Fibroblast of lung (primary cell): ENCODE results near the gene GPR132. TPM values are rescaled to one million over a fixed set of nuclear protein-coding genes. Genes with fewer than 3 reads are reported as not detected.
A peak's percentile ranks its signal among the peaks of the same experiment; 100 is the strongest.

Source experiments
- DNase-seq, 2 donors: peaks; one replicate each; pipeline versions ENCODE4 v3.0.0 to v3.0.0-alpha.2; 2010; ENCODE audit warnings: low read depth in 2 of 2
- H2AFZ ChIP-seq: 2 replicates; pipeline ENCODE4 v1.5.1; 2012; ENCODE audit warnings: low read length, control low read depth, inconsistent platforms
- H3K27ac ChIP-seq: 2 replicates; pipeline ENCODE4 v1.5.1; 2011; ENCODE audit warnings: low read length, control low read depth; ENCODE audit not compliant: insufficient read depth
- H3K27me3 ChIP-seq: 2 replicates; pipeline ENCODE4 v1.5.1; 2011; ENCODE audit warnings: mild to moderate bottlenecking, low read length; ENCODE audit not compliant: control insufficient read depth, insufficient read depth
- H3K36me3 ChIP-seq: 2 replicates; pipeline ENCODE4 v1.5.1; 2011; ENCODE audit warnings: low read length; ENCODE audit not compliant: control insufficient read depth, insufficient read depth
- H3K4me1 ChIP-seq: 2 replicates; pipeline ENCODE4 v1.5.1; 2011; ENCODE audit warnings: low read length; ENCODE audit not compliant: control insufficient read depth, insufficient read depth; ENCODE audit errors: extremely low read depth
- H3K4me2 ChIP-seq: 2 replicates; pipeline ENCODE4 v1.5.1; 2011; ENCODE audit warnings: low read length, control low read depth; ENCODE audit not compliant: insufficient read depth; ENCODE audit errors: extremely low read depth
- H3K4me3 ChIP-seq, 4 experiments: fragments of 200-600 bp in 1 of 4; sonication (generic) in 1 of 4; replicated peaks in 1 of 4; 2 replicates each; pipeline ENCODE4 v1.5.1; 2011 to 2016; ENCODE audit warnings: low read length in 4 of 4, low read depth in 3 of 4, mild to moderate bottlenecking in 3 of 4, control low read depth in 2 of 4, inconsistent platforms in 1 of 4, mixed read lengths in 1 of 4; ENCODE audit not compliant: insufficient read depth in 1 of 4; ENCODE audit errors: control extremely low read depth in 1 of 4
- H3K79me2 ChIP-seq: 2 replicates; pipeline ENCODE4 v1.5.1; 2012; ENCODE audit warnings: mild to moderate bottlenecking, low read length, inconsistent platforms; ENCODE audit not compliant: control insufficient read depth, insufficient read depth
- H3K9ac ChIP-seq: 2 replicates; pipeline ENCODE4 v1.5.1; 2011; ENCODE audit warnings: mild to moderate bottlenecking, low read length, control low read depth; ENCODE audit not compliant: insufficient read depth
- H3K9me3 ChIP-seq: 2 replicates; pipeline ENCODE4 v1.5.1; 2012; ENCODE audit warnings: low read depth, low read length; ENCODE audit not compliant: control insufficient read depth, insufficient read depth
- H4K20me1 ChIP-seq: 2 replicates; pipeline ENCODE4 v1.5.1; 2011; ENCODE audit warnings: low read length; ENCODE audit not compliant: control insufficient read depth, insufficient read depth; ENCODE audit errors: extremely low read depth
- CTCF ChIP-seq, 2 donors: IDR thresholded peaks in 1 of 2; conservative IDR thresholded peaks in 1 of 2; 1 replicate in 1 of 2; 2 replicates in 1 of 2; pipeline ENCODE4 v1.5.1; 2011 to 2012; ENCODE audit warnings: low read length in 2 of 2, control low read depth in 1 of 2, inconsistent platforms in 1 of 2, low read depth in 1 of 2, mild to moderate bottlenecking in 1 of 2
- EZH2 ChIP-seq: IDR thresholded peaks from 2 replicates; pipeline ENCODE4 v1.5.1; 2012; ENCODE audit warnings: low read length, control low read depth, mild to moderate bottlenecking; ENCODE audit errors: missing control alignments
- polyA plus RNA-seq, 2 donors: library from polyadenylated mRNA; depleted of rRNA in 1 of 2; stranded (reverse) in 1 of 2; unstranded in 1 of 2; fragments of >200 nt; gene quantifications; 2 replicates each; pipeline ENCODE4 v1.2.1, GENCODE V29; 2011 to 2012; ENCODE audit warnings: missing spikeins in 1 of 2
- total RNA-seq: library from RNA; depleted of rRNA; stranded (reverse); fragments of >200 nt; gene quantifications from 2 replicates; pipeline ENCODE4 v1.2.1, GENCODE V29; 2014

The GPR132 gene
- total and polyA plus RNA-seq, 2 donors (not counting 1 experiment from before 2014, with no cell fraction given) = 0.17 TPM; not detected in 1

GRCh38 chr14:105015905-105016304 is 49.3 kb downstream of the GPR132 start:
- H2AFZ ChIP-seq = no peak overlapping the region
- no peak overlapping the region for H3K4me2 ChIP-seq
- peaks cover 11% of the 10 kb centered on the region for H3K36me3 ChIP-seq
- no peaks in the 10 kb centered on the region for H3K27me3 ChIP-seq
- no peak for DNase-seq
- H3K9me3 ChIP-seq = no peaks in the 10 kb centered on the region
- H3K9ac ChIP-seq = no peak overlapping the region
- H3K4me1 ChIP-seq = peaks cover 7% of the 10 kb centered on the region
- TF ChIP-seq CTCF (conservative IDR thresholded peaks at IDR 0.05 in 1 of 2, IDR thresholded peaks at IDR 0.05 in 1 of 2; ENCODE audit: low read depth in 1 of 2, low read length in 2 of 2) (no peak), EZH2 (no peak)
- H3K27ac ChIP-seq = no peak overlapping the region
- no peaks in the 10 kb centered on the region for H4K20me1 ChIP-seq
- H3K4me3 ChIP-seq = no peak overlapping the region
- H3K79me2 ChIP-seq = peaks cover 99% of the 10 kb centered on the region

- no peak overlapping the region for H3K4me3 ChIP-seq
- H3K4me1 ChIP-seq = peaks cover 7% of the 10 kb centered on the region
- H2AFZ ChIP-seq = no peak overlapping the region
- DNase-seq = no peak
- peaks cover 98% of the 10 kb centered on the region for H3K79me2 ChIP-seq
- no peak overlapping the region for H3K9ac ChIP-seq
- H4K20me1 ChIP-seq = no peaks in the 10 kb centered on the region
- H3K27me3 ChIP-seq = no peaks in the 10 kb centered on the region
- no peak for TF ChIP-seq CTCF (conservative IDR thresholded peaks at IDR 0.05 in 1 of 2, IDR thresholded peaks at IDR 0.05 in 1 of 2; ENCODE audit: low read depth in 1 of 2, low read length in 2 of 2)
- no peak for TF ChIP-seq EZH2
- no peak overlapping the region for H3K27ac ChIP-seq
- H3K36me3 ChIP-seq = peaks cover 11% of the 10 kb centered on the region
- H3K4me2 ChIP-seq = no peak overlapping the region
- H3K9me3 ChIP-seq = no peaks in the 10 kb centered on the region
These were observed 50.0 kb downstream of the GPR132 start for GRCh38 chr14:105015242-105015641.

- Histone ChIP-seq H3K27me3 (no peaks in the 10 kb centered on the region), H3K9me3 (no peaks in the 10 kb centered on the region), H3K4me1 (peaks cover 7% of the 10 kb centered on the region), H3K79me2 (peaks cover 97% of the 10 kb centered on the region), H3K27ac (peak overlapping the region; percentile 6), H3K4me2 (peak overlapping the region; percentile 54), H3K4me3 (peak overlapping the region in 1 of 4 experiments; percentile 23), H2AFZ (no peak overlapping the region), H3K9ac (no peak overlapping the region), H3K36me3 (peaks cover 13% of the 10 kb centered on the region), H4K20me1 (no peaks in the 10 kb centered on the region)
- TF ChIP-seq CTCF (conservative IDR thresholded peaks at IDR 0.05 in 1 of 2, IDR thresholded peaks at IDR 0.05 in 1 of 2; ENCODE audit: low read depth in 1 of 2, low read length in 2 of 2) (no peak), EZH2 (no peak)
- DNase-seq = no peak
These were observed 50.6 kb downstream of the GPR132 start for GRCh38 chr14:105014631-105015030.
